Epithelial cell of proximal tubule (primary cell): ENCODE results near the gene SPC25. TPM values are rescaled to one million over a fixed set of nuclear protein-coding genes. Genes with fewer than 3 reads are reported as not detected.

Experiments
- DNase-seq: peaks from one replicate; pipeline ENCODE4 v3.0.0-alpha.2; 2011; ENCODE audit warnings: low read depth
- H3K4me3 ChIP-seq: 2 replicates; pipeline ENCODE4 v1.5.1; 2011; ENCODE audit warnings: low read depth, mild to moderate bottlenecking, low read length
- CTCF ChIP-seq: conservative IDR thresholded peaks from 2 replicates; pipeline ENCODE4 v1.5.1; 2012; ENCODE audit warnings: low read depth, mild to moderate bottlenecking, low read length
- total RNA-seq: library from RNA; depleted of rRNA; stranded (reverse); fragments of >200 nt; gene quantifications from 2 replicates; pipeline ENCODE4 v1.2.3, GENCODE V29; 2015

The SPC25 gene
- total RNA-seq, 1 donor from 2014 or later = 39.7 TPM

DNA sequence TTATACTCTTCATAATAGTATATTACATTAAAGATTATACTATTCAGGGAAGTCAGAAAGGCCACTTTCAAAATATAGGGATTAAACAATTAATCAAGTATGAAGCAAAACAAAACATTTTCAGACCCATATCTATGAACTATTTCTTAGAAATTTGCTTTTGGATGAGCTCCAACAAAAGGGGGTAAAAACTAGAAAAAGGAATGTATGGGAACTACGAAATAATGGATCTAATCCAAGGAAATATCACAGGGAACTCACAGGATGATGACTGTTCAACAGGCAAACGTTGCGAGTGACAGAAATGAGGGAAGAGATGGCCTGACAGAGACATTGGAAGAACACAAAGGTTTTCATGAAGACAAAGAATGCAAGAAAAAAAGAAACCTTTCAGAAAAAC, 38.8 kb upstream of the SPC25 start:
- no peak for TF ChIP-seq CTCF
- H3K4me3 ChIP-seq = no peak overlapping the region
- DNase-seq = no peak

- DNase-seq = no peak
- no peak for TF ChIP-seq CTCF
- no peak overlapping the region for H3K4me3 ChIP-seq
These were observed 38.0 kb upstream of the SPC25 start for GRCh38 chr2:168928113-168928831.

DNA sequence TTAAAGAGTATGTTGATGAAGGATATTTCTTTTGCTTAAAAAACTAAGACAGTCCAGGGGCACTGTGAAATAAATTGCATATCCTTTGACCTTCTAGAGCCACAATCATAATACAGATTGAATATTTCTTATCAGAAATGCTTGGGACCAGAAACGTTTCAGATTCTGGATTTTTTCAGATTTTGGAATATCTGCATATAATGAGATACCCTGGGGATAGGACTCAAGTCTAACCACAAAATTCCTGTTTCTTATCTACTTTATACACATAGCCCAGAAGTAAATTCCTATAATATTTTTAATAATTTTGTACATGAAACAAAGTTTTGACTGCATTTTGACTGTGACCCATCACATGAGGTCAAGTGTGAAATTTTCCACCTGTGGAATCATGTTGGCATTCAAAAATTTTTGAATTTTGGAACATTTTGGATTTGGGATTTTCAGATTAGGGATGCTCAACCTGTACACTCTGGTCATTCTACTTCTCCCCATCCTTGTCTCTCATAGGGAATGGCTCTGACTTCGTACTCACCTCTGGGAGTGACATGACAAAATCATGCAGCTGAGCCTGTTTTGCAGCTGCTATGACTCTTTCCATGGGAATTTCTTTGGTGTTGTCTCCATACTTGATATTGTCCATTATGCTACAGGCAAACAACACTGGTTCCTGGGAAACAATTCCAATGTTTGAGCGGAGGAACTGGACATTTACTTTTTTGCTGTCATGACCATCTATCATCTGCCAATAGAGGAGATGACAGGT, 36.6 kb upstream of the SPC25 start:
- DNase-seq = no peak
- TF ChIP-seq CTCF = no peak

GRCh38 chr2:168920504-168921157, 30.4 kb upstream of the SPC25 start:
- DNase-seq = no peak
- peak; percentile 58 for TF ChIP-seq CTCF
- H3K4me3 ChIP-seq = no peak overlapping the region

More for the DNA sequence above, 36.6 kb upstream of the SPC25 start:
- no peak overlapping the region for H3K4me3 ChIP-seq

- no peak for DNase-seq
- H3K4me3 ChIP-seq = no peak overlapping the region
- TF ChIP-seq CTCF = no peak
These were observed 26.1 kb upstream of the SPC25 start for GRCh38 chr2:168916331-168916675.

DNA sequence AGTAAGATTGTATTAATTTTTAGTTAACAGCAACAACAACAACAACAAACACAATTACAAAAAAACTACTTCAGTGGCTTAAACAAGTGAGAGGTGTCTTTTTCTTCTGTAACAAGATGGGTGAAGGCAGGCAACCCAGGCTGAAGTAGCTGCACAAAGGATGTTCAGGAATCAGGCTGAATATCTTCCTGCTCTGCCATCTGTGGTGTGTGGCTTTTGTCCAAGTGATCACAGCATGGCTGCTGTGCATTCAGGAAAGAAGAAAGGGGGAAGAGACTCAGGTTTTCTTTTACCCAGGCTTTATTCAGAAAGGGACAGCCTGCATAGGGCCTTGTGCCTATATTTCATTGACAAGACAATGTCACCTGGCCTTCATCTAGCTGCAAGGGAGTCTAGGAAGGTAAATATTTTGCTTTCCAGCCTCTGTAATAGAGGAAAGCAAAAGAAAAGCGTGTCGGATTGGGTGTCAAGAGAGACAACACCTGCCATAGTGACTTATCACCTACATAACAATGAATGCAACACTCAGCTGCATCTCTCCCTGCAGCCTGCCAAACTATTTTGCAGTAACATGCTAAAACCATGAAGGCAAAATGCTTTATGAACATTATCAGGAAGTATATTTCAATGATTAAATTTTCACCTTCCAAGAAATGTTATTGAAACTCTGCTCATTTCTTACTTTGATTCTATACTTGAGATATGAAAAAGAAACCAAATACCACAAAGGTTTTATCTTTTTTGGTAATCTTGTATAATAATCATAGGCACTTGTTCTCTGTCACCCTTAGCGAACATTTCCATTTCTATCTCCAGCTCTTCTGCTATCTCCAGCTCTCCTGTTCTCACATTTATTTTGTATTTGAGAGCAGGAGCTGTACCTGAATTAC, 25.5 kb upstream of the SPC25 start:
- TF ChIP-seq CTCF = no peak
- no peak for DNase-seq
- no peak overlapping the region for H3K4me3 ChIP-seq
